Skeletal muscle cell (primary cell): Measurements from ENCODE around the gene GZMM.

Experiments used
- DNase-seq: peaks from one replicate; pipeline ENCODE4 v3.0.0-alpha.2; 2010; ENCODE audit warnings: low read depth
- H3K4me3 ChIP-seq: 2 replicates; pipeline ENCODE4 v1.5.1; 2011; ENCODE audit warnings: low read depth, mild to moderate bottlenecking, control low read depth, low read length, moderate library complexity

The GZMM gene

DNA sequence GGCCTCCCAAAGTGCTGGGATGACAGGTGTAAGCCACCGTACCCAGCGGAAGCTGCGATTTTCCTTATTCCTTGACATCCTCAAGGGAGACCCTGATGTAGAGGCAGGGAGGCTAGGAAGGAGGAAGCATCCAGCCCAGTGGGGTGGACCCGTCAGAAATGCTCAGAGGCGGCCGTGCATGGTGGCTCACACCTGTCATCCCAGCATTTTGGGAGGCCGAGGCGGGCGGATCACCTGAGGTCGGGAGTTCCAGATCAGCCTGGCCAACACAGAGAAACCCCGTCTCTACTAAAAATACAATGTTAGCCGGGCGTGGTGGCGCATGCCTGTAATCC lies 11.6 kb downstream of the GZMM start:
- no peak for DNase-seq
- H3K4me3 ChIP-seq: no peak overlapping the region

DNA sequence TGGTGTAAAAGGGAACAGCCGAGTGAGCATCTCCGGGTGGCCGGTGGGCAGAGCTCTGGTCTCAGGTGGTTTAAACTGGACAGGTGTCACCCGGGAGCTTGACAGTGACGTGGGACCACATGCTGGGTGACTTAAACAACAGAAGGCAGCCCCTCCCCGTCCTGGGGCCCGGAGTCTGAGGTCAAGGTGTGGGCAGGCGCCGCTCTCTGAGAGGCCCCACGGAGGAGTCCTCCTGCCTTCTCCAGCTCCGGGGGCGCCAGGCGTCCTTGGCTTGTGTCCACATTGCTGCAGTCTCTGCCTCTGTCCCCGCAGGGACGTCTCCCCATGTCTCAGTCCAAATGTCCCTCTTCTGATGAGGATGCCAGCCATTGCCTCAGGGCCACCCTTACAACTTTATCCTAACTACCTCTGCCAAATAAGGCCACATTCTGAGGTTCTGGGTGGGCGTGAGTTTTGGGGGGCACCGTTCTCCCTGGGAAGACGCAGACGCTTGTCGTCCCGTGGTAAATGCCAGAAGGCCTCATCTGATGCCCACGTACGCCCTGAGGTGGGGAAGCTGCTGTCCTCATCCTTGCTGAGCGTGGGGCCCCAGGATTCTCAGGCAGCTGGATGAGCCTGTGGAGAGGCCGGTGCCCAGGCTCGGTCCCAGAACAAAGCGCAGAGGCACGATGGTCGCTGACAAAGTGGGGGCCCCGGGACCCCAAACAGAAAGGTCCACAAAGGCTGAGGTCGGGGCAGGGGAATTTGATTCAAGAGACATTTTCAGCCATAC lies 12.9 kb downstream of the GZMM start:
- H3K4me3 ChIP-seq: no peak overlapping the region
- no peak for DNase-seq

DNA sequence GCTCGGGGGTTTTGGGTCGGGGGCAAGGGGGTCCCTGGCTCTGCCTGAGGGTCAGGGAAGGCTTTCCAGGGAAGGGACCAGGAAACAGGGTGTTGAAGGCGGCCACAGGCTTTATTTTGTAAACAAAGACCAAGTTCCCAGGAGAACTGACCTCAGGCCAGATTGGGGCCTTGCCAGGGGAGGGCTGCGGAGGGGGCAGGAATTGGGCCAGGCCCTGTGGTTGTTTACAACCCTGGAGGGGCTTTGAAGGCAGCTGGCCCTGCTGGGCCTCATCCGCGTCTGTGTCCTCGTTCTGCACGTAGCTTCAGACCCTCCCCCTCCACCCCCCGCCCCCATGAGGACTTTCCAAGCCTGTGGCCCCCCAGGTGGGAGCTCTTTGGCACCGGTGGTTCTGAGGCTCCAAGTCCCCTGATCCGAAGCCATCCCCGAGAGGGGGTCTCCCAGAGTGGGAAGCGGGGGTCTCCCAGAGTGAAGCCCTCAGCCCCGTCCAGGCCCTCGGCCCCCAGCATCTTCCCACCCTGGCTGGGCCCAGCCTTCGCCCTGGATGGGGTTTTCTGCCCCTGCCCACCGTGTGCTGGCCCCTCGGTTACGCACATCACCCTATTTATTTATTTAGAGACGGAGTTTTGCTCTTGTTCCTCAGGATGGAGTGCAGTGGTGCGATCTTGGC lies 15.1 kb downstream of the GZMM start:
- no peak for DNase-seq
- H3K4me3 ChIP-seq: no peak overlapping the region

DNA sequence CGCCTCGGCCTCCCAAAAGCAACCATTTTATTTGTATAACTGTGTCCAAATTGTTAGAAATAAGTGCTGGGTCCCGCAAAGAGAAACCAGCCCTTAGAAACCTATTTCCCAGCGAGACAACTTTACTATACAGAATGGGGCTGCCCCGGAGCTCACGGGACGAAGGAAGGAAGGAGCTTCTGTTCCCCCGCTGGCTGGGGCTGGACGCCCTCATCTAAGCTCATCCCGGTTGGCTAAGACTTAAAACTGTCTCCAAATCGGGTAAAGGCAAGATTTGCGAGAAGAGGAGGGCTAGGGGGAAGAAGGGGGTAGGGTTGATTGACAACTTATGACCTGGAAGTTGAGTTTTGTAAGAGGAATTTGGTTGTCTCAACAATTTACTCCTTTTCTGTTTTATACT lies 16.3 kb downstream of the GZMM start:
- DNase-seq: no peak
- H3K4me3 ChIP-seq: no peak overlapping the region

DNA sequence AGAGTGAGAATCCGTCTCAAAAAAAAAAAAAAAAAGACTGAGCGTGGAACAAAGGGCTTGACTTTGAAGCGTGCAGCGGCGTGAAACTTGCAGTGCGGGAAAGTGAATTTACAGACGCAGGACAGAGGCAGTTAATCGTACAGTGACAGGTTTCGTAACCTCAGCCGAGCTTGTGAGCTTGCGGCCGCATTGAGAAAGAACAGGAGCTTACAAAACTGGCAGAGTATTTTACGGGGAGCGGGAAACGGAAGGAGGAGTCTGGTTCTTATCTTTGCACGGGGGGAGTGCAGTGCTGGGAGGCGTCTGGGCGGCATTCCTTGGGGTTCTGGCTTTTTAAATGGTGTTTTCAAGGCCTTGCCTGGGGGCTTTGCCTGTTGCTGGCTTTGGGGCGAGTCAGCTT lies 22.6 kb downstream of the GZMM start:
- H3K4me3 ChIP-seq: no peak overlapping the region
- no peak for DNase-seq

DNA sequence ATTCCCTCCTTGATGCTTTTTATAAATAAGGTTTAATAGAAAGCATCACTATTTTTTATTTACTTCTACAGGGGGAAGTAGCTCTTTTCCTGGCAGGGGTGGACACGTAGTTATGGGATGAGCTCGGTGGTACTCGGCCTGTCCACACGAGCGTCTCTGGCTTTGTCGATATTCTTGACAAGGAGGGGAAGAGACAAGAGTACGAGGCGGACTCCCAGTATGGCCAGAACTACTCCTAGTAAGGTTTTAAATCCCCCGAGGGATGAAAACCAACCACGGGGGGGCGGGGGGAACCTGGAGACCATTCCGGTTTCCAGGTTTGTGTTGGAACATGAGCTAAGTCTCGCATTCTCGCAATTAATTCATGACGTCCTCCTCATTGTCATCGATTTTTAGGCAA lies 23.0 kb downstream of the GZMM start:
- H3K4me3 ChIP-seq: no peak overlapping the region
- no peak for DNase-seq

DNA sequence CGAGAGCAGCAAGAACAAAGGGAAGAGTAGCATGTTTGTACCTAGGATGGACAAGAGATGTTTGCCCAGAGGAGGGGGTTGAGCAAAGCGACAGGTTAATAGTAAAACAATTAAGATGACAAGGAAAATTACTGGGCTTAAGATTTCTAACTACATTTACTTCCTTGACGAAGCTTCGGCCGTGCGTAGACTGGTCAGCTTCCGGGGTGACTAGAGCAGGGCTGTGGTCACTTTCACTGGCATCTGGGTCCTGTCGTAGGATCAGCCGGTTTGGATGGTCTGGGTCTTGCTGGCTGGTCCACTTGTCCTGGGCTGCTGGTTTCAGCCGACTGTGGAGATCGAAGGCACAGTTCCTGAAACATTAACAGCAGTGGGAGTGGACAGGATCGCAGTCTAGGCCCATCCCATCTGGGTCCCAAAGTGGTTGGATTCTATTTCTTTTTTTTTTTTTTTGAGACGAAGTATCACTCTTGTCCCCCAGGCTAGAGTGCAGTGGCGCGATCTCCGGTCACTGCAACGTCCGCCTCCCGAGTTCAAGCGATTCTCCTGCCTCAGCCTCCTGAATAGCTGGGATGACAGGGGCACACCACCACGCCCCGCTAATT lies 23.5 kb downstream of the GZMM start:
- no peak for DNase-seq
- H3K4me3 ChIP-seq: no peak overlapping the region

DNA sequence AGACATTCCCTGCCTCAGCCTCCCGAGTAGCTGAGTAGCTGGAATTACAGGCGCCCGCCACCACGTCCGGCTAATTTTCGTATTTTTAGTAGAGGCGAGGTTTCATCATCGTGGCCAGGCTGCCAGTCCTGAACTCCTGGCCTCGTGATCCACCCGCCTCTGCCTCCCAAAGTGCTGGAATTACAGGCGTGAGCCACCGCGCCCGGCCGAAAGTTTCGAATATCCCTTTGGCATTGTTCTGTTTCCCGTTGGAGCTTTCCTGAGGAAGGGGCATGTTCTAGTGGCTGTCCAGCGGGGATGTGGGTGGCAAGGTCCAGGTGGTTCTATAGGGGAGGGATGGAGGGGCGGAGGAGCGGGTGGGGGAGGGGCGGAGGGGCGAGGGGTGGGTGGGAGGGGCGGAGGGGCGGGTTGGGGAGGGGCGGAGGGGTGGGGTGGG lies 26.4 kb downstream of the GZMM start:
- no peak overlapping the region for H3K4me3 ChIP-seq
- no peak for DNase-seq

DNA sequence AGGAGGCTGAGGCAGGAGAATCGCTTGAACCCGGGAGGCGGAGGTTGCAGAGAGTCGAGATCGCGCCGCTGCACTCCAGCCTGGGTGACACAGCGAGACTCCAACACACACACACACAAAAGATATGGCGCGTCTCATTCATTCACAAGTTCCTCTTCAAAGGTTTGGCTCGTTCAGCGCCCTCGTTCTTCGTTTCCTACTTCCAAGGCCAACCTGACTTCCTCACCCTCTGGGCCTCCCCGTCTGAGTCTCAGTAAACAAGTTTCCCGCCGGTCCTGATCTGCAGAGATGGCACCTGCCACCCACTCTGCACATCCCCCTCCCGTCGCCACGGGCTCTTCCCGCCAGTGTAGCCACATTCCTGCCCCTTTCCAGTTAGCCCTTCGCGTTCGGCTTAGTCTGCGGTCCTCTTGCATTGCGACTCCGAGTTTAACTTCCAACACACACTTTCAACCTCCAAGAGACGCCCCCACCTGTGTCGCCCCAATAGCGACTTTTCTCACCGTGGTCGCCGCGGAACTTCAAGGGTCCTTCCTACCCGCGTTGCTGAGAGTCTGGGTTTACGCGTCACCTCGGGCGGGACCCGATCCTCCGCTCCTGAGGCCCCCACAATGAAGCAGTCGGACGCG lies 27.2 kb downstream of the GZMM start:
- DNase-seq: no peak
- H3K4me3 ChIP-seq: peak overlapping the region; percentile 97

DNA sequence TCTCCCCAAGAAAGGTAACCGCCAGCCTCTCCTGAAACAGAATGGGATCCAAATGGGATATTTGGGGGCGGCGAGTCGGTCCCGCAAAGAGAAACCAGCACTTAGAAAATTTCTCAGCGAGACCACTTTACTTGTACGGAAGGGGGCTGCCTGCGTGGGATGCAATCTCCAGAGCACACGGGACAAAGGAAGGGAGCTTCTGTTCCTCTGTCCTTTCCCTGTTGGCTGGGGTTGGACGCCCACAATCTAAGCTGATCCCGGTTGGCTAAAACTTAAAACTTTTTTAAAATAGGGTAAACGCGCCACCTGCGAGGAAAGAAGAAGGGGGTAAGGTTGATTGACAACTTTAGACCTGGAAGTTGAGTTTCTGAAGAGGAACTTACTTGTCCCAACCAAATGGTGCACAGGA lies 27.7 kb downstream of the GZMM start:
- no peak for DNase-seq
- peak overlapping the region; percentile 97 for H3K4me3 ChIP-seq

DNA sequence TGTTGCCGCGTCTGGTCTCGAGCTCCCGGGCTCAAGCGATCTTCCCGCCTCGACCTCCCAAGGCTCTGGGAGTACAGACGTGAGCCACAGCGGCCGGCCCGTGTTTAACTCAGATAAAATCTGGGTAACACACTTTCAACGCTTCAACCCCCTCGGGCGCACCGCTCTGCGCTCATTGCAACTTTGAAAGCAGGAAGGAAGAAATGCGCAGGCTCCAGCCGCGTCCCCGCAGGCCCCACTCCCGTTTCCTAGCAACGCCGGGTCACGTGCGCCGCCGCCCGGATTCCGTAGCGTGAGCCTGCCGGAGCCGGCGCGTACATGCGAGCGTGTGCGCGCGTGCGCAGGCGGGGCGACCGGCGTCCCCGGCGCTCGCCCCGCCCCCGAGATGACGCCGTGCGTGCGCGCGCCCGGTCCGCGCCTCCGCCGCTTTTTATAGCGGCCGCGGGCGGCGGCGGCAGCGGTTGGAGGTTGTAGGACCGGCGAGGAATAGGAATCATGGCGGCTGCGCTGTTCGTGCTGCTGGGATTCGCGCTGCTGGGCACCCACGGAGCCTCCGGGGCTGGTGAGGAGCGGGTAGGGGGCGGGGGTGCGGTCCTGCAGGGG lies 28.4 kb downstream of the GZMM start, which contains the start of gene BSG:
TSS of gene BSG (plus strand) at position 457 of the 603 bp plus-strand sequence. CDS start at position 496, 39 bp downstream.
- H3K4me3 ChIP-seq: peak within 1 kb of the TSS; percentile 97
- DNase-seq: peak; percentile 88

DNA sequence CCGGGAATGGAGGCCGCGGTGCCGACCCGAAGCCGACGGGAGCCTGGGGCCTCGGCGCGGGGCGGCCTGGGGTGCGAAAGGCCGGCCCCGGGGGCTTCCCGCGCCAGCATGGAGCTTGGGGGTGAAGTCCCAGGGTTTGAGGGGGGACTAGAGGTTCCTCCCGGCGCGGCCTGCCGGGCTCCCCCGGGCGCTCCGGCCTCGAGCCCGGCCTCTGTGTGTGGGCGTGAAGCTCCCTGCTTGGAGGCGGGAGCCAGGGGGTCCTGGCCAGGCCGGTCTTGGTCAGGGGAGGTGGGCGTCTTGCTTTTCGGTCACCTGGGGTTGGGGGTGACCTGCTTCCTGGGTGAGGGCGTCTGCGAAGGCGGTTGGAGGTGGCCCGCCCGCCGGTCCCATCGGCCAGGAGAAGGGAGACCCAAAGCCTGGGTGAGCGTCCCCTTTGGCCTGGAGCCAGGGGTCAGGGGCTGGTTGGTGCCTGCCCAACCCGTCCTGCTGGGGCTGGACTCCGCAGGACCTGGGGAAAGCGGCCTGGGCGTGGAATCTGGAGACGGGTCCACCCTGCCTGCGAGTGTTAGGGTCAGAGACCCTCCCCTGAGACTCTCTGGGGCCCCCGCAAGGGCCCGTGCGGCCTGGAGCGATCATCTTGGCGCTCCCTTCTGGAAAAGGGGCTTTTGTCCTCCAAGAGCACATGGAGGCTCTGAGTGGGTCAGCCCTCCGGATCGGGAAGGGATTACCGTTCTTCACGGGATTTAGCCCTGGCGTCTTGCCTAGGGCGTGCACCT lies 29.1 kb downstream of the GZMM start:
- peak overlapping the region; percentile 97 for H3K4me3 ChIP-seq
- DNase-seq: no peak

DNA sequence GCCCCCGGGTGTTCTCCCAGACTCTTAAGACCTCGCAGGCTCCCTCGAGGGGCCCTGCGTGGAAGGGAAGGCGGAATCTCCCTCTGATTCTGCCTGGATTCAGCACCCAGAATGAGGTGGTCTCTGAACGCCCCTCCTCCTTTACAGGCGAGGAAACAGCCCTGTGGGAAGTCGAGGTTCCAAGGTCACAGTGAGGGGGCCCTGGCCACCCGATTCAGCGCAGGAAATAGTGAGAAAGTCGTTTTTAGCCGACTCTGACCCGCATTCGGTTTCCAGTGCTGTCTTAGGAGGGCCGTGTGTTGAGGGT lies 29.6 kb downstream of the GZMM start:
- peak overlapping the region; percentile 97 for H3K4me3 ChIP-seq
- no peak for DNase-seq

DNA sequence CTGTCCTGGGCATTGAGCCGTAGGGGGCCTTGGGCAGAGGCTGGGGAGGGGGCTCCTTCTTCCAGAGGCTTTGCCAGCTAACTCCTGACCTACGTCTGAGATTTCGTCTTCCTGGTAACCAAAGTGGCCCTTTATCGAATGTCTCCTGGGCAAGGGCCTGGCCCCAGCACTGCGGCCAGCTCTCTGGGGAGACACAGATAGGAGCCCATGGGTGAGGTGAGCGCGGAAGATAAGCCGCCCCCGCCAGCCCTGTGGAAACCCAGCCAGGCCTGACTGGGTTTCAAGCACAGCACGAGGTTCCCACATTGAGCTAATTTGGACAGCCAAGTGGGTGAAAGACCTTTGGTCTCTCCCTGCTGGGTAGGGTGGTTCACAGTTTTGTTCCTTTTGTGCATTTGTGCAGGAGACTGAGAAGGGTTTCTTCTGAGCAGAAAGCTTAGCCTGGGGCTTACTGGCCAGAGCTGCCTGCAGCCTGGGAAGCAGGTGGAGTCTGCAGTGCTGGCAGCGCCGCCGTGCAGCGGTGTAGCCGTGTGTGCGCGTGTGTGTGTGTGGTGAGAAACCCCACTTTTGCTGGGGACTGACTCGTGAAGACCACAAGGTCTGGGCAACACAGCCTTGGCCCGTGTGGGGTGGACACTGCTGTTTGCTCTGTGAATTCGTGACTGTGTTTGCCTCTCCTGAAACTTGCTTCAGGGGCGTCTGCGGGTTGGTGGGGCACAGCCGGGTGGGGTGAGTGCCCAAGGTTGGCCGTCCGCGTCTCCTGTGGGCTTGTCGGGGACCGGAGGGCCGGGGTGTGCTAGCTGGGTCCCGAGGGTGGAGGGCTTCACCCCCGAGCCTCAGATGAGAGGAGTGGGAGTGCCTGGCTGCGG lies 31.0 kb downstream of the GZMM start:
- DNase-seq: no peak

DNA sequence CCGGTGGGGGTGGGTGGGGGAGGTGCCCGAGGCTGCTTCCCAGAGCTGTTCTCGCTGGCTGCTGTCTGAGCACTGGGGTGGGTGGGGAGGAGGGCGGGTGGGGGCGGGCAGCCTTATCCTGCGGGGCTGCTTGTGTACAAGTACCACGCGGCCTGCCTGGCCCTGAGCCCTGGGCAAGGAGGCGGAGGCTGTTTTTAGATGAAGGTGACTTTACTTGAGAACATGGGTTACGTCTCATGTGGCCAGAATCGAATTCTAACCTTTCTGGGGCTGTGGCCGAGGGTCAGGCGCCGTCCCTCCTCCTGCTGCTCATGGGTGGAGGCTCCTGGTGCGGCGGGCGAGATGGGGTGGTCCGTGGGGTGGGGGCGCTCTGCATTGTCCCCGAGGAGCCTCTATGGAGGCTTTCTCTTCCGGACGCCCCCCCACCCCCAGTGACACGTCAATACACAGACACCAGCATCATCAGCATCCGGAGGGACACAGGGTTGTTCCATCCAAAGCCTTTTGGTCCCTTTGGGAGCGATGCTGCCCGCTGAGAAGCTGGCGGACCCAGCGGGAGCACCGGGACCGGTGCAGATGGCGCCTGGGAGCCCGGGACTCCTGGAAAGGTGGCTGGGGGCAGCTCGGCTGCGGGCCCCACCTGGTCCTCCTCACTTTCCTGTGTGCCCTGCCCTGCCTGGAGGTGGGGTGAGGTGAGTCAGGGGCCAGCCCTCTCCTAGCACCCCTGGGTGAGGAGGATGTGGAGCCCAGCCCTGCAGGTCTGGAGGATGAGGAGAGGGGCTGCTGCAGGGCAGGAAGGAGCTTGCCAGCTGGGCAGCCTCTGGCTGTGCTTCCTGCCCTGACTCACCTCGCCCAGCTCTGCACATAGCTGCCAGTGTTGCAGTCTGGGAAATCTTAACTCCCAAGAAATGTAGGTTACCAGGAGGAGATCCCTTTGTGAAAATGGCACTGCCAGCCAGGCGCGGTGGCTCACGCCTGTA lies 32.0 kb downstream of the GZMM start:
- peak overlapping the region; percentile 34 for H3K4me3 ChIP-seq
- no peak for DNase-seq

More for the DNA sequence above, 31.0 kb downstream of the GZMM start:
- peak overlapping the region; percentile 34 for H3K4me3 ChIP-seq

DNA sequence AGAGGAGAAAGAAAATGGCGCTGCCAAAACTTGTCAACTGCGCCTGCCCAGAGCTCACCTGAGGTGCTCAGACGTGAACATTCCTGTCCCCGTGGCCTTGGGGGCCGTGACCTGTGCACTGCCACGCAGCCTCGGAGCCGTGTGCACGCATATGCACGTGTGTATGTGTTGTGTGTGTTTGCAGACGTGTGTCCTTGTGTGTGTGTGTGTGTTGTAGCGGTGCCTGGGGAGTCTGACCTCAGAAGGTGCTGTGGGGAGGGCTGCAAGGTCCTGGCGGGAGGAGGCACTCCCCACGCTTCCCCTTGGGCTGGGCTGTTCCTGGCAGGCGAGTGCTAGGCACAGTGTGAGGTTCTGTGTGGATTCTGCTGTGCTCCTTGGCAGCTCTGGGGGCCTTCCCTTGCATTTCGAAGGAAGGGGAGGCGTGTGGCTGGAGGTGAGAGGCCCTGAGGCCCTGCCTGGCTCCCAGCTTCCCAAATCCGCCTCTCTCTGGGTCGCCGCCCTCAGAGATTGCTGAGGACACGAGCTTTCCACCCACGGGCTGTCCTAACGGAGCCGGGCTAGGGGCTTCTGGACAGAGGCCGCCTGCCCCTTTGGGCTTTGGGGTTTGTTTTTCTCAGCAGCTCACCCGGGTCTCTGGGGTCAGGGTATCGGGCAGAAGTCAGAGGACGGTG lies 33.0 kb downstream of the GZMM start:
- DNase-seq: no peak
- no peak overlapping the region for H3K4me3 ChIP-seq
